NOMO-1 treated with dmso at 0.1 percent for 144 hours (cell line): ENCODE measurements around the gene CD47.

ENCODE experiments used
- DNase-seq: peaks from one replicate; lab custom pipeline; 2025; ENCODE audit not compliant: unreplicated experiment; lab: John Stamatoyannopoulos, UW

Gene CD47

GRCh38 chr3:108092501-108092900 is 1.7 kb upstream of the CD47 start:
- DNase-seq = no peak

- no peak for DNase-seq
Observed at GRCh38 chr3:108091498-108092250, 843 bp upstream of the CD47 start.

DNA sequence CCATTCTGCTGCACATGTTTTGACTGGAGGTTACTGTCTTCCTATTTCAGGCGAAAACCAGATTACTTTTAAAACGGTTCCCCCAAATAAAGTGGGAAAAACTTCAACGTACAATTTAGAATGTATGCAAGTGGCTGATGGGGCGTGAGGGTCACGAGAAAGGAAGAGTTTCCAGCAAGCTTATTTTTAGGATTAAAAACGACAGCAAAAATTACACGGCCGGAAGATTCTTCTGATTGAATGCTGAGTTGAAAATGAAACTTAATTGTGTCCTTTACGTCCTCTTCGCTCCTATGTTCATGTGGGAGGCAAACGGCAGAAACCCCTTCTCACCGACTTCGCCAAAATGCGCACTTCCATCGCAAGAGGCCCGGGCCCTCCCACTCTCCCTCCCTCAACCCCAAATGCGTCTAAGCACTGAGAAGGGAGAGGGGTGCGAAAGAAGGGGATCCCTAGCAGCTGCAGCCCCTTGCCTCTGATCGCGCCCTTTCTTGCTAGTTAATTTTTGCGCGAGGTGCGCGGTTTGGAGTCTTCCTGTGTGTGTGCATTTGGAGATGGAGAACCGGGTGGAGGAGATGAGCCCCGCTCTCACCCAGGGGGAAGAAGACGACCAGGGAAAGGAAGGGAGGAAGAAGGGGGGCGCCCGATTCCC is 656 bp downstream of the CD47 start:
- DNase-seq = peak; percentile 14

DNA sequence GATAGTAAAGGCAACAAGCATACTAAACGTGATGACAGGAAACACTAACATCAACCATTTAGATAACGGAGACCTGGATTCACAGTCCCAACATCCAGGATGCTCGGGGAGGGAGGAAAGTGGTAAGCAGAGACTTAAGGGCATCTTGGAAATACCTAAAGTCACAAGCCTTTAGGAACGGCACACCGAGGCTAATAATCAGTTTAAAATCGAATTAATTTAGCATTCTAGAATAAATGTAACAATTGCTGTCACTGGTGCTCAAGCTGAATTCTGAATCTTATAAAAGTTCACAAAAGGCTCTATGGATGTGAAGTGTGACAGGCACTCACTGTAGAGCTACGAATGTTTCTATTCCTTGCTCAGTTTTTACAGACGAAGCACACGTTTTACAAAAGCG is 1.3 kb downstream of the CD47 start:
- no peak for DNase-seq

GRCh38 chr3:108088697-108089096 is 2.1 kb downstream of the CD47 start:
- no peak for DNase-seq

DNA sequence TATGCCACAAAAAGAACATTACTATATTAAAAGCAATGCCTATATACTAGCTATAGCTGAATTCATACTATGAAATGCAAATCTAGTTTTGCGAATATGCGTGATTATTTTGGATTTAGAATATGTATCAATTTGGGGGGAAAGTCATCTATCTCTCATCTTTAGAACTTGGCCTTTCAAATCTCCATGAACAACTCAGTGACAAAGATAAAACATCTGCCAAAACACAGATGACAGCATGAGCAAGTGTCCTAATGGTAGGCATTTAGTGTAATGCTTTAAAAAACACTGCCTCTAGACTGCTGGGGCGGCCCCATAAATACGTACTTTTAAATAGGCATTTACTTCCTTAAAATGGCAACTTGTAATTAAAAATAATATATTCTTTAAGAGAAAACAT is 2.7 kb downstream of the CD47 start:
- DNase-seq = no peak

GRCh38 chr3:108086653-108087052 is 4.2 kb downstream of the CD47 start:
- no peak for DNase-seq

DNA sequence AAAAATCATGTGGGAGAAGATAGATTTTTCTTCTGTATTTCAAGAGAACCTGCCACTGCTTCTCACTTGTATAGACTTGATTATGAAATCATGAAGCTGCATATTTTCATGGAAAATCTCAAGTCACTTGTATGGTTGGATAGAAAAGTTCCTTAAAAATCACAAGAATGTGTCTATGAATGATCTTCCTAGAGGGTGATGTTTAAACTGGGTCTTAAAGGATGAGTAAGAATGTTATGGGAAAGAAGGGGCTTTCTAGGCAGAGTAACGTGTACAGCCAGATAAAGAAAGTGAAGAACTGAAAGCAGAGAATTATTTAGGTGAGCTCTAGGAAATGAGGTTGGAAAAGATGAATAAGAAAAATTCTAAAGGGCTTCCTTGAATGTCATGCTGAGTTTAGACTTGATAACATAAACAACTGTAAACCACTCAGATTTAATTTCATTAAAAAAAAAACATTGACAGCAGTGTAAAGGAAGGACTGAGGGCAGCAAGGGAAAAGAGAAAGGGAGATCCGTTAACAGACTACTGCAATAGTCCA is 5.0 kb downstream of the CD47 start:
- no peak for DNase-seq

- no peak for DNase-seq
Observed at GRCh38 chr3:108085370-108085769, 5.5 kb downstream of the CD47 start.

DNA sequence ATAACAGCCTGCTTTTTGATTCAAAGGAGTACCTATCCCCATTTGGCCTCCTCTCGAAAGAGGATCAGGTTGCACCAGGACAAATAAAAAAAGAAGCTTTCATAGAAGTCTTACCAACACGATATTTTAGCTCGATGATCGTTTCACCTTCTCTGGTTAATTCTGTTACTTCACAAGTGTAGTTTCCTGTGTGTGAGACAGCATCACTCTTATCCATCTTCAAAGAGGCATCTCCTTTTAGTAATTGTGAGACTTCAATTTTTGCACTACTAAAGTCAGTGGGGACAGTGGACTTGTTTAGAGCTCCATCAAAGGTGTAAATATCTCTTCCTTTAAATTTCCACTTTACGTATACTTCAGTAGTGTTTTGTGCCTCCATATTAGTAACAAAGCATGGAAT is 11.0 kb downstream of the CD47 start:
- DNase-seq = no peak

DNA sequence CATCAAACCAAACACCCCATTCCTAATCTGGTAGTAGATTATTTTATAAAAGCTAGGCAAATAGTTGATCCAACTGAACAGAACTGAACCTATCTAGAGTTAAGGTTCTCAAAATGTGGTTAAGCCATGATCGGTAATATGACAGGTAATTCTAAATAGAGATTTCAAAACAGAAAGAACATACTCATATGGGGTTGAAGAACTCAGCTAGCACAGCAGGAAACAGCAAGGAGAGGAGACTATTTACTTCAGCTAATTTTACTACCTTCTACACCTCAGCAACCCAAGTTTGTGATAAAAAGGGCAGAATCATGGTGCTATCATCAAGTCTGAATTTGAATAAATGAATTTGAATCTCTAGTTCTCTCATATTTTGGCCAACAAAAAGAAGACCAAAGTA is 11.8 kb downstream of the CD47 start:
- DNase-seq = no peak

DNA sequence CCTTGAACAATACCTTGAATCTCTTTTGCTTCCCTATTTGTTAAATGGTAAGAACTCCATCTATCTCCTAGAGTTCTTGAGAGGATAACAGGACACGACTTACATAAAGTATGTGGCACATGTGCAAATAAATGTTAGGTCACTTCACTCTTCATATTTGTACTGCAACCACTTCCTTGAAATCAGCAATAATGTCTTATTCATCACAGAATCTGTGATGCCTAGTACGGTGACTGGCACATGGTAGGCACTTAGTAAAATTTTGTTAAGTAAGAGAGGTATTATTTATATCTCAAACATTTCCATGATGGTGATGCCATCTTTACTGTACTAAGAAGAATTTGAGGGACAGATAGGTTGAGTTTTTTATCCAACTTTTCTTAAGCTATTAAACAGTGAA is 14.3 kb downstream of the CD47 start:
- DNase-seq = no peak

- no peak for DNase-seq
Observed at GRCh38 chr3:108073764-108074431, 16.9 kb downstream of the CD47 start.

DNA sequence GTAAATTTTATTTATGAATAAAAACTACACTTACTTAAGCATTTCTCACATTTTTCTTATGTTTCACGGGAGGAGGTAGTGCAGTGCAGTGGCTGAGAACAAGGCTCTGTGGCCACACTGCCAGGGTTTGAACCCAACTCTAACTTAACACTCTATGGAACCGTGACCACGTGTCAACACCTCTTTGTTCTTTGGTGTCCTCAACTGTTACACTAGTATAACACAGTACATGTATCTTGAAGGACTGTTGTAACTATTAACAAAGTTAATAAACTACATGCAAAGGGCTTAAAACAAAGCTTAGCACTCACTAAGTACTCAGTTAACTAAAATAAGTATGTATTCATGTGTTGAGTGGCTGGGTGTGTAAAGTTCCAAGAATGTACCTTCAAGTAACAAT is 19.5 kb downstream of the CD47 start:
- DNase-seq = no peak

DNA sequence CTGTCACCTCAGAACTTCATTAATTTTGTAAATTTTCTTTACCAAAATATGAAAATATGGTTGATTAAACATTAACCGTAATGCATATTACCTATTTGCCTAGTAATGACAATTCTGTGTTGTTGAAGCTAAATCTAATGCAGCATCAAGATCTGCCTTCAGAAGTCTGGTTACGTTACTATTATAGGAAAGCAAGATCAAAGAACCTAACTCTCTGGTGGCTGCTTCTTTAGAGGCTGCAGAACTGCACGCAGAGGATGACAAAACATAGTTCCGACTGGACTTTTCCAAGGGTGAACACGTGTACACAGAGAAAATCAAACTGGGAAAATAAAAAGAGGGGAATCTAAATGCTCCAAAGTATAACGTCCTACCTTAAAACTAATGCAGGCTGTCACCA is 20.5 kb downstream of the CD47 start:
- DNase-seq = no peak

DNA sequence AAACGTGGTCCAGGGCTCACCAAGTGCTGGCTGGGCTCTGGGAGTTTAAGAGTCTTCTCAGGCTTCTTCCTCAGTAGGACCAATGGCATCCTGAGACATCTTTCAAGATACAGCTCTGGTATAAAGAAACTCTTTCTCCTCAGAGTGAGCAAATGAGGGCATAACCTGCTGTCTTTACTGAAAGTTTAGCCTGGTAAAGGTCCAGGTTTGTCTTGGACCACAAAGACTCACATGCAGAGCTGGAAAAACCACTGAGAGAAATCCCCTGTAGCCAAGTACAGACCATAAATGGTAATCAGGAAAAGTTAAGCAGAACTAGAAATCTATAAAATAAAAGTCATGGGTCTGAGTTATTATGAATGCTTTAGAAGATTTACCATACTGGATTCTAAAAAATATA is 23.1 kb downstream of the CD47 start:
- DNase-seq = no peak

- no peak for DNase-seq
Observed at GRCh38 chr3:108065096-108065495, 25.7 kb downstream of the CD47 start.

DNA sequence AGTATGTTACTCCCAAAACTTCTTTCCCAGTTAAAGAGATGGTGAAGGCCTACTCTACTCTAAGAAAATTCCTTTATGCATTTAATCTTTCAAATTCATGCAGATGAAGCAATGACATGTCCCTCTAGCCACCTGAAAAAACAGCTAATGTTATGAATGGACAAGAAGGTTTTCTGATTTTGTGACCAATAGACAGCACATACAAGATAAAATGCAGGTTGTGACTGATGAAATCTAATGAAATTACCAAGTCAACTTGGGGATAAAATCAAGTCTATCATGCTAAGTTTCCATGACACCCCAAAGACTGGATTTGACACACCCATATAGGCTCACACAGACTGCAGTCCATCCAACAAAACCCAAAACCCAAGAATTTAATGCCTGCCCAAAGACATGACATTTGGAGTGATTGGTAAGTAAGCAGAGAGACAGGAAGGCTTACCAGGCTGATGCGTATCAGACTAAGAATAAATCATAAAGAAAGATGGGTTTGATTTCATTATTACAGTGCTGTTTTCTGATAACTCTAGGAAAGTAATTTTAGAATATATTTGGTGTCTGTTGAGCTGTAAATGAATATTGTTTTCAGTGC is 26.4 kb downstream of the CD47 start:
- no peak for DNase-seq

- DNase-seq = peak; percentile 82
Observed at GRCh38 chr3:108062051-108062450, 28.8 kb downstream of the CD47 start.

- DNase-seq = no peak
Observed at GRCh38 chr3:108060331-108060730, 30.5 kb downstream of the CD47 start.

GRCh38 chr3:108055931-108056330 is 34.9 kb downstream of the CD47 start:
- DNase-seq = no peak

GRCh38 chr3:108054935-108055334 is 35.9 kb downstream of the CD47 start:
- no peak for DNase-seq
